ENCODE data around the gene MRPL10.

MRPL10 gene

DNA sequence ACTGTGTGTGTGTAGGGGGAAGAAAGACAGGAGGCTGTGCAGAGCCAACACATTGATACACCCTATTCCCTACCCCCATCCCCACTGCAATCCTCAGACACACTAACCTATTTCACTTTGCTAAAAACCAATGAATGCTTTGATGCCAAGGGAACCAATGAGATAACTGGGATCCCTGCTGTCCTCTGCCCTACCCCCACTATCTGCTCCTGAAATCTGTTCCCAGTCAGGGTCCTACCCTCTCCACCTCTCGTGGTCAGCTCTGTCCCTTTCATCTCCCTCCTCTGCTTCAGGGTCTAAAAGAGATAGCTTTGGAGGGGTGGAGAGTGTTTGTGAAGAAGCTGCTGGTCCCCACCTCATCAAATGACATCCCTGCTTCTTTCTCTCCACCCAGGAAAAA lies 38.7 kb upstream of the MRPL10 start:
- Histone ChIP-seq H2BK120ac (ENCODE audit: low read depth, low read length) (no peak overlapping the region), H2BK5ac (ENCODE audit: low read length) (no peak overlapping the region), H3K14ac (ENCODE audit: low read length) (no peak overlapping the region), H4K91ac (ENCODE audit: low read depth, low read length, poor library complexity) (no peak overlapping the region), H3K4me2 (ENCODE audit: insufficient read depth, low read length, poor library complexity, severe bottlenecking) (no peak overlapping the region), H3K18ac (ENCODE audit: low read length) (no peak overlapping the region), H4K8ac (ENCODE audit: low read depth, low read length) (no peak overlapping the region), H3K27me3 (ENCODE audit: control insufficient read depth in 3 of 3, insufficient read depth in 3 of 3, low read depth in 1 of 3, low read length in 3 of 3) (peaks cover 0 to 100% (median 19%) of the 10 kb centered on the region in 3 experiments), H3K4ac (ENCODE audit: low read length) (no peak overlapping the region), H3K4me1 (ENCODE audit: control insufficient read depth in 2 of 2, insufficient read depth in 1 of 2, low read depth in 1 of 2, low read length in 2 of 2) (peaks cover 0 to 16% of the 10 kb centered on the region in 2 donors), H3K23ac (ENCODE audit: low read depth, low read length, poor library complexity) (no peak overlapping the region), H3K9ac (ENCODE audit: low read depth, low read length, poor library complexity) (no peak overlapping the region), H3K79me1 (ENCODE audit: low read depth, low read length) (no peaks in the 10 kb centered on the region), H2BK15ac (ENCODE audit: low read length) (no peak overlapping the region), H3K4me3 (ENCODE audit: low read length in 2 of 2) (no peak overlapping the region), H2BK12ac (ENCODE audit: low read length) (no peak overlapping the region), H3K36me3 (replicated peaks in 1 of 2; ENCODE audit: control insufficient read depth in 2 of 2, insufficient read depth in 2 of 2, low read length in 2 of 2) (no peaks in the 10 kb centered on the region), H3K27ac (replicated peaks; ENCODE audit: low read length) (no peak overlapping the region), H2AFZ (ENCODE audit: low read length) (no peak overlapping the region), H3K9me3 (replicated peaks in 1 of 2; ENCODE audit: control insufficient read depth in 2 of 2, insufficient read depth in 1 of 2, low read depth in 1 of 2, low read length in 2 of 2) (no peaks in the 10 kb centered on the region), H2AK5ac (ENCODE audit: low read depth, low read length) (no peak overlapping the region)
- DNase-seq (ENCODE audit: low spot score) = no peak
- WGBS, 2 donors (ENCODE audit: extremely low coverage in 2 of 2, insufficient read length in 2 of 2, insufficient replicate concordance in 1 of 2) = no CpG with 5 or more reads among the region's 1 CpG

DNA sequence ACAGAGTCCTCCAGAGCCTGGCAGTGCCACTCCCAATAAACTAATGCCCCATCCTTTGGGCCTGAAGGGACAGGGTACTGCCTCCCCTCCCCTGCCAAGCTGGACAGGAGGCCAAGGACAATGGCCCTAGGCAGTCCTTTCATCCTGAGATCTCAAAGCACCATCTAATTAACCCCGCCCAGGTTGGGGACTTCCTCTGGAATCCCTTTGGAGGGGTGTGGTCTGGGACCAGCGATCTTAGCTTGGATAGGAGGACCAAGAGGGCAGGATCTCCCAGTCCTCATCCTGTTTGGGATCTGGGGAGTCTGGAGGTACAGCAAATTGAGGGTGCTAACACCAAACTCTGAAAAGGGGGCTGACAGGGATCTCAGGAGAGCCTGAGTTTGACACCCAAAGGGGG lies 37.8 kb upstream of the MRPL10 start:
- Histone ChIP-seq H2BK5ac (ENCODE audit: low read length) (no peak overlapping the region), H3K4me1 (ENCODE audit: control insufficient read depth in 2 of 2, insufficient read depth in 1 of 2, low read depth in 1 of 2, low read length in 2 of 2) (peaks cover 0 to 13% of the 10 kb centered on the region in 2 donors), H3K4me3 (ENCODE audit: low read length in 2 of 2) (no peak overlapping the region), H2AFZ (ENCODE audit: low read length) (no peak overlapping the region), H3K18ac (ENCODE audit: low read length) (peak overlapping the region; percentile 49), H2AK5ac (ENCODE audit: low read depth, low read length) (no peak overlapping the region), H3K36me3 (replicated peaks in 1 of 2; ENCODE audit: control insufficient read depth in 2 of 2, insufficient read depth in 2 of 2, low read length in 2 of 2) (no peaks in the 10 kb centered on the region), H3K27ac (replicated peaks; ENCODE audit: low read length) (no peak overlapping the region), H3K9me3 (replicated peaks in 1 of 2; ENCODE audit: control insufficient read depth in 2 of 2, insufficient read depth in 1 of 2, low read depth in 1 of 2, low read length in 2 of 2) (no peaks in the 10 kb centered on the region), H2BK15ac (ENCODE audit: low read length) (peak overlapping the region; percentile 30), H2BK120ac (ENCODE audit: low read depth, low read length) (no peak overlapping the region), H3K9ac (ENCODE audit: low read depth, low read length, poor library complexity) (no peak overlapping the region), H4K8ac (ENCODE audit: low read depth, low read length) (no peak overlapping the region), H3K14ac (ENCODE audit: low read length) (no peak overlapping the region), H3K27me3 (ENCODE audit: control insufficient read depth in 3 of 3, insufficient read depth in 3 of 3, low read depth in 1 of 3, low read length in 3 of 3) (peaks cover 0 to 97% (median 18%) of the 10 kb centered on the region in 3 experiments), H3K23ac (ENCODE audit: low read depth, low read length, poor library complexity) (no peak overlapping the region), H3K4ac (ENCODE audit: low read length) (no peak overlapping the region), H2BK12ac (ENCODE audit: low read length) (no peak overlapping the region), H3K4me2 (ENCODE audit: insufficient read depth, low read length, poor library complexity, severe bottlenecking) (no peak overlapping the region), H4K91ac (ENCODE audit: low read depth, low read length, poor library complexity) (no peak overlapping the region), H3K79me1 (ENCODE audit: low read depth, low read length) (no peaks in the 10 kb centered on the region)
- no peak for DNase-seq (ENCODE audit: low spot score)
- WGBS, 2 donors (ENCODE audit: extremely low coverage in 2 of 2, insufficient read length in 2 of 2, insufficient replicate concordance in 1 of 2) = no CpG with 5 or more reads among the region's 2 CpGs

DNA sequence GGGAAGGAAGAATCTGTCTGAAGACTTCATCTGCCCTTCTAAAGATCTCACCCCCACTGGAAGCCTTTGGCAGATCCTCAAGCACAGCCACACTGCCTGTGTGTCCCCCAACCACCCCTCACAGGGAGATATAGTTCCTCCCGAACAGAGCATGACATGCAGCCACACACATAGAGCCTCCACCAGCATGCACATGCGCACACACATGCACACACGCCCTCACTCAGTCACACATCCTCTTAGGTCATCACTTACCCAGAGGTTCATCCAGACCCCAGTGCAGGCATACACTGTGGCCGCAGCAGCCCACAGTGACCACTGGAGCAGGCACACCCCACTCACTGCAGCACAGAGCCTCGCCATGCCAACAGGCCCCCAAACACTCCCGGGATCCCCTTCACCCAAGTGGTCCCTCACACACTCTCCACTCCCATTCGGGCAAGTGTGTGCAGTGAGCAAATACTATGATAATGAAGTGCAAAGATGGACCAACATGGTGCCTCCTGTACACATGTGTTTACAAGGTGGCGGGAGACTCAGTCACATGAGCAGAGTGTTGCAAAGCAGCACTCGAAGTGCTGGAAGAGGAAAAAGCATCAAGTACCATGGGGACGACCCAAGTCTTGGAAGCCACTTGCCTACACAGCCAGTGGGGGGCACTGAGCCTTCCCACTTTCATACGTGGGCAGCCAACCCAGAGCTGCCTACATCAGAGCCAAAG lies 36.6 kb upstream of the MRPL10 start:
- Histone ChIP-seq H4K91ac (ENCODE audit: low read depth, low read length, poor library complexity) (no peak overlapping the region), H3K14ac (ENCODE audit: low read length) (no peak overlapping the region)

DNA sequence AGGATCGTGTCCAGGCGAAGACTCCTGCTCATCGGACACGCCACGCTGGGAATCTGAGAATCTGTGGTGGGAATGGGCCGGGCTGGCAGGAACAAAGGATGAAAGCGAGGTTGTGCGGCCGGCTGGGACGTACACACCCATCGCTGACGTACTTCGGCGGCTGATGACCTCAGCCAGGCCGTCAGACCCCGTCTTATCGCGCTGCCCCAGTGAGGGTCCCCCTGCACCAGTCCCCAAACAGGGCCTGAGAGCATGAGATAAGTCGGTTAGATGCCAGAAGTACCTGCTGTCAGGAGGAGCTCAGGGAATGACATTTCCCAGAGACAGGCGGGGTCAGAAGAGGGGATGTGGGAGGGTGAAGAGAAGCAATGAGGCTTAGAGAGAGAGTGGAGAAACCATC lies 35.6 kb upstream of the MRPL10 start:
- H3K36me3 ChIP-seq (replicated peaks in 1 of 2; ENCODE audit: control insufficient read depth in 2 of 2, insufficient read depth in 2 of 2, low read length in 2 of 2) = no peaks in the 10 kb centered on the region
- peak overlapping the region; percentile 15 for H3K18ac ChIP-seq (ENCODE audit: low read length)
- no peak for DNase-seq (ENCODE audit: low spot score)
- H2BK120ac ChIP-seq (ENCODE audit: low read depth, low read length) = no peak overlapping the region
- H3K79me1 ChIP-seq (ENCODE audit: low read depth, low read length) = no peaks in the 10 kb centered on the region
- H4K91ac ChIP-seq (ENCODE audit: low read depth, low read length, poor library complexity) = peak overlapping the region; percentile 3
- H3K9me3 ChIP-seq (replicated peaks in 1 of 2; ENCODE audit: control insufficient read depth in 2 of 2, insufficient read depth in 1 of 2, low read depth in 1 of 2, low read length in 2 of 2) = no peaks in the 10 kb centered on the region
- no CpG with 5 or more reads among the region's 20 CpGs for WGBS, 2 donors (ENCODE audit: extremely low coverage in 2 of 2, insufficient read length in 2 of 2, insufficient replicate concordance in 1 of 2)
- peaks cover 0 to 82% (median 2%) of the 10 kb centered on the region in 3 experiments for H3K27me3 ChIP-seq (ENCODE audit: control insufficient read depth in 3 of 3, insufficient read depth in 3 of 3, low read depth in 1 of 3, low read length in 3 of 3)
- H2BK12ac ChIP-seq (ENCODE audit: low read length) = no peak overlapping the region
- no peak overlapping the region for H3K4ac ChIP-seq (ENCODE audit: low read length)
- no peak overlapping the region for H2AFZ ChIP-seq (ENCODE audit: low read length)
- no peak overlapping the region for H2AK5ac ChIP-seq (ENCODE audit: low read depth, low read length)
- H4K8ac ChIP-seq (ENCODE audit: low read depth, low read length) = no peak overlapping the region
- H3K27ac ChIP-seq (replicated peaks; ENCODE audit: low read length) = no peak overlapping the region
- no peak overlapping the region for H3K4me3 ChIP-seq (ENCODE audit: low read length in 2 of 2)
- H3K23ac ChIP-seq (ENCODE audit: low read depth, low read length, poor library complexity) = peak overlapping the region; percentile 52
- H3K4me1 ChIP-seq (ENCODE audit: control insufficient read depth in 2 of 2, insufficient read depth in 1 of 2, low read depth in 1 of 2, low read length in 2 of 2) = peaks cover 0 to 5% of the 10 kb centered on the region in 2 donors
- peak overlapping the region; percentile 54 for H3K9ac ChIP-seq (ENCODE audit: low read depth, low read length, poor library complexity)
- H2BK5ac ChIP-seq (ENCODE audit: low read length) = no peak overlapping the region
- H3K4me2 ChIP-seq (ENCODE audit: insufficient read depth, low read length, poor library complexity, severe bottlenecking) = no peak overlapping the region
- peak overlapping the region; percentile 14 for H3K14ac ChIP-seq (ENCODE audit: low read length)
- peak overlapping the region; percentile 69 for H2BK15ac ChIP-seq (ENCODE audit: low read length)

More for the DNA sequence above, 36.6 kb upstream of the MRPL10 start:
- H3K27ac ChIP-seq (replicated peaks; ENCODE audit: low read length) = no peak overlapping the region
- H3K79me1 ChIP-seq (ENCODE audit: low read depth, low read length) = no peaks in the 10 kb centered on the region
- H3K36me3 ChIP-seq (replicated peaks in 1 of 2; ENCODE audit: control insufficient read depth in 2 of 2, insufficient read depth in 2 of 2, low read length in 2 of 2) = no peaks in the 10 kb centered on the region
- no peak overlapping the region for H3K23ac ChIP-seq (ENCODE audit: low read depth, low read length, poor library complexity)
- DNase-seq (ENCODE audit: low spot score) = no peak
- no peak overlapping the region for H3K18ac ChIP-seq (ENCODE audit: low read length)
- H2BK120ac ChIP-seq (ENCODE audit: low read depth, low read length) = no peak overlapping the region
- no peak overlapping the region for H4K8ac ChIP-seq (ENCODE audit: low read depth, low read length)
- no CpG with 5 or more reads among the region's 11 CpGs for WGBS, 2 donors (ENCODE audit: extremely low coverage in 2 of 2, insufficient read length in 2 of 2, insufficient replicate concordance in 1 of 2)
- no peak overlapping the region for H2BK12ac ChIP-seq (ENCODE audit: low read length)
- peaks cover 0 to 86% (median 11%) of the 10 kb centered on the region in 3 experiments for H3K27me3 ChIP-seq (ENCODE audit: control insufficient read depth in 3 of 3, insufficient read depth in 3 of 3, low read depth in 1 of 3, low read length in 3 of 3)
- H3K4me1 ChIP-seq (ENCODE audit: control insufficient read depth in 2 of 2, insufficient read depth in 1 of 2, low read depth in 1 of 2, low read length in 2 of 2) = peaks cover 0 to 11% of the 10 kb centered on the region in 2 donors
- H3K4me3 ChIP-seq (ENCODE audit: low read length in 2 of 2) = no peak overlapping the region
- H3K4ac ChIP-seq (ENCODE audit: low read length) = no peak overlapping the region
- H3K4me2 ChIP-seq (ENCODE audit: insufficient read depth, low read length, poor library complexity, severe bottlenecking) = no peak overlapping the region
- H3K9ac ChIP-seq (ENCODE audit: low read depth, low read length, poor library complexity) = no peak overlapping the region
- no peak overlapping the region for H2BK5ac ChIP-seq (ENCODE audit: low read length)
- no peaks in the 10 kb centered on the region for H3K9me3 ChIP-seq (replicated peaks in 1 of 2; ENCODE audit: control insufficient read depth in 2 of 2, insufficient read depth in 1 of 2, low read depth in 1 of 2, low read length in 2 of 2)
- no peak overlapping the region for H2AK5ac ChIP-seq (ENCODE audit: low read depth, low read length)
- no peak overlapping the region for H2BK15ac ChIP-seq (ENCODE audit: low read length)
- no peak overlapping the region for H2AFZ ChIP-seq (ENCODE audit: low read length)

Data from neuronal stem cell (in vitro differentiated cells).